ENCODE measurements around the gene KCNMA1.

Gene KCNMA1

GRCh38 chr10:76935941-76936613, 701.5 kb downstream of the KCNMA1 start:
- Mint-ChIP-seq H3K9me3 (no peaks in the 10 kb centered on the region), H3K4me3 (no peak overlapping the region), H3K27me3 (peaks cover 4% of the 10 kb centered on the region), H3K27ac (no peak overlapping the region), H3K4me1 (ENCODE audit: low read depth) (no peaks in the 10 kb centered on the region), H3K36me3 (ENCODE audit: low read depth) (no peaks in the 10 kb centered on the region)

- no peaks in the 10 kb centered on the region for H3K27me3 Mint-ChIP-seq
- H3K4me1 Mint-ChIP-seq (ENCODE audit: low read depth): no peaks in the 10 kb centered on the region
- no peak overlapping the region for H3K4me3 Mint-ChIP-seq
- H3K27ac Mint-ChIP-seq: no peak overlapping the region
- no peaks in the 10 kb centered on the region for H3K36me3 Mint-ChIP-seq (ENCODE audit: low read depth)
- no peaks in the 10 kb centered on the region for H3K9me3 Mint-ChIP-seq
These were observed 709.0 kb downstream of the KCNMA1 start for GRCh38 chr10:76928565-76928964.

- Mint-ChIP-seq H3K27ac (no peak overlapping the region), H3K4me1 (ENCODE audit: low read depth) (no peaks in the 10 kb centered on the region), H3K36me3 (ENCODE audit: low read depth) (no peaks in the 10 kb centered on the region), H3K9me3 (no peaks in the 10 kb centered on the region), H3K4me3 (no peak overlapping the region), H3K27me3 (no peaks in the 10 kb centered on the region)
These were observed 711.8 kb downstream of the KCNMA1 start for GRCh38 chr10:76925636-76926405.

- Mint-ChIP-seq H3K27ac (no peak overlapping the region), H3K36me3 (ENCODE audit: low read depth) (no peaks in the 10 kb centered on the region), H3K4me1 (ENCODE audit: low read depth) (no peaks in the 10 kb centered on the region), H3K27me3 (no peaks in the 10 kb centered on the region), H3K4me3 (no peak overlapping the region), H3K9me3 (no peaks in the 10 kb centered on the region)
These were observed 714.9 kb downstream of the KCNMA1 start for GRCh38 chr10:76922666-76923065.

GRCh38 chr10:76921383-76922010, 716.1 kb downstream of the KCNMA1 start:
- H3K27ac Mint-ChIP-seq: no peak overlapping the region
- H3K27me3 Mint-ChIP-seq: no peaks in the 10 kb centered on the region
- H3K4me1 Mint-ChIP-seq (ENCODE audit: low read depth): no peaks in the 10 kb centered on the region
- no peak overlapping the region for H3K4me3 Mint-ChIP-seq
- H3K36me3 Mint-ChIP-seq (ENCODE audit: low read depth): no peaks in the 10 kb centered on the region
- no peaks in the 10 kb centered on the region for H3K9me3 Mint-ChIP-seq

GRCh38 chr10:76920581-76920980, 717.0 kb downstream of the KCNMA1 start:
- Mint-ChIP-seq H3K27ac (no peak overlapping the region), H3K9me3 (no peaks in the 10 kb centered on the region), H3K4me1 (ENCODE audit: low read depth) (no peaks in the 10 kb centered on the region), H3K36me3 (ENCODE audit: low read depth) (no peaks in the 10 kb centered on the region), H3K27me3 (no peaks in the 10 kb centered on the region), H3K4me3 (no peak overlapping the region)

- no peak overlapping the region for H3K27ac Mint-ChIP-seq
- no peak overlapping the region for H3K4me3 Mint-ChIP-seq
- no peaks in the 10 kb centered on the region for H3K9me3 Mint-ChIP-seq
- no peaks in the 10 kb centered on the region for H3K4me1 Mint-ChIP-seq (ENCODE audit: low read depth)
- no peaks in the 10 kb centered on the region for H3K36me3 Mint-ChIP-seq (ENCODE audit: low read depth)
- H3K27me3 Mint-ChIP-seq: peaks cover 3% of the 10 kb centered on the region
These were observed 719.5 kb downstream of the KCNMA1 start for GRCh38 chr10:76918106-76918505.

GRCh38 chr10:76917071-76917470, 720.5 kb downstream of the KCNMA1 start:
- Mint-ChIP-seq H3K4me3 (no peak overlapping the region), H3K36me3 (ENCODE audit: low read depth) (no peaks in the 10 kb centered on the region), H3K27me3 (peaks cover 7% of the 10 kb centered on the region), H3K27ac (no peak overlapping the region), H3K4me1 (ENCODE audit: low read depth) (no peaks in the 10 kb centered on the region), H3K9me3 (no peaks in the 10 kb centered on the region)

- H3K9me3 Mint-ChIP-seq: no peaks in the 10 kb centered on the region
- H3K4me1 Mint-ChIP-seq (ENCODE audit: low read depth): no peaks in the 10 kb centered on the region
- H3K27ac Mint-ChIP-seq: no peak overlapping the region
- no peak overlapping the region for H3K4me3 Mint-ChIP-seq
- H3K27me3 Mint-ChIP-seq: peaks cover 7% of the 10 kb centered on the region
- H3K36me3 Mint-ChIP-seq (ENCODE audit: low read depth): no peaks in the 10 kb centered on the region
These were observed 721.1 kb downstream of the KCNMA1 start for GRCh38 chr10:76916536-76916935.

GRCh38 chr10:76915316-76915715, 722.3 kb downstream of the KCNMA1 start:
- no peak overlapping the region for H3K4me3 Mint-ChIP-seq
- no peak overlapping the region for H3K27ac Mint-ChIP-seq
- no peaks in the 10 kb centered on the region for H3K9me3 Mint-ChIP-seq
- no peaks in the 10 kb centered on the region for H3K36me3 Mint-ChIP-seq (ENCODE audit: low read depth)
- no peaks in the 10 kb centered on the region for H3K4me1 Mint-ChIP-seq (ENCODE audit: low read depth)
- peaks cover 7% of the 10 kb centered on the region for H3K27me3 Mint-ChIP-seq

GRCh38 chr10:76911184-76911583, 726.4 kb downstream of the KCNMA1 start:
- peaks cover 7% of the 10 kb centered on the region for H3K27me3 Mint-ChIP-seq
- H3K4me3 Mint-ChIP-seq: no peak overlapping the region
- no peaks in the 10 kb centered on the region for H3K36me3 Mint-ChIP-seq (ENCODE audit: low read depth)
- H3K27ac Mint-ChIP-seq: no peak overlapping the region
- no peaks in the 10 kb centered on the region for H3K9me3 Mint-ChIP-seq
- no peaks in the 10 kb centered on the region for H3K4me1 Mint-ChIP-seq (ENCODE audit: low read depth)

GRCh38 chr10:76910184-76910962, 727.2 kb downstream of the KCNMA1 start:
- Mint-ChIP-seq H3K27ac (no peak overlapping the region), H3K27me3 (peaks cover 7% of the 10 kb centered on the region), H3K4me3 (no peak overlapping the region), H3K36me3 (ENCODE audit: low read depth) (no peaks in the 10 kb centered on the region), H3K9me3 (no peaks in the 10 kb centered on the region), H3K4me1 (ENCODE audit: low read depth) (no peaks in the 10 kb centered on the region)

- H3K4me3 Mint-ChIP-seq: no peak overlapping the region
These were observed 731.4 kb downstream of the KCNMA1 start for GRCh38 chr10:76906256-76906655.

GRCh38 chr10:76905251-76905650, 732.4 kb downstream of the KCNMA1 start:
- H3K9me3 Mint-ChIP-seq: no peaks in the 10 kb centered on the region

More at GRCh38 chr10:76906256-76906655, 731.4 kb downstream of the KCNMA1 start:
- no peaks in the 10 kb centered on the region for H3K36me3 Mint-ChIP-seq (ENCODE audit: low read depth)
- H3K4me1 Mint-ChIP-seq (ENCODE audit: low read depth): no peaks in the 10 kb centered on the region
- no peak overlapping the region for H3K27ac Mint-ChIP-seq
- no peaks in the 10 kb centered on the region for H3K27me3 Mint-ChIP-seq
- no peaks in the 10 kb centered on the region for H3K9me3 Mint-ChIP-seq

More at GRCh38 chr10:76905251-76905650, 732.4 kb downstream of the KCNMA1 start:
- Mint-ChIP-seq H3K4me1 (ENCODE audit: low read depth) (no peaks in the 10 kb centered on the region), H3K27ac (no peak overlapping the region), H3K27me3 (no peaks in the 10 kb centered on the region), H3K4me3 (no peak overlapping the region), H3K36me3 (ENCODE audit: low read depth) (no peaks in the 10 kb centered on the region)
